ENCODE data around the gene HES4. TPM values are rescaled to one million over a fixed set of nuclear protein-coding genes. Genes with fewer than 3 reads are reported as not detected.

The HES4 gene
- total and polyA plus RNA-seq, 10 of the 15 experiments (the other 5 are each of a cell fraction or from before 2014, with no cell fraction given), result 0.44 to 1.7 (median 0.85) TPM; not detected in 5

DNA sequence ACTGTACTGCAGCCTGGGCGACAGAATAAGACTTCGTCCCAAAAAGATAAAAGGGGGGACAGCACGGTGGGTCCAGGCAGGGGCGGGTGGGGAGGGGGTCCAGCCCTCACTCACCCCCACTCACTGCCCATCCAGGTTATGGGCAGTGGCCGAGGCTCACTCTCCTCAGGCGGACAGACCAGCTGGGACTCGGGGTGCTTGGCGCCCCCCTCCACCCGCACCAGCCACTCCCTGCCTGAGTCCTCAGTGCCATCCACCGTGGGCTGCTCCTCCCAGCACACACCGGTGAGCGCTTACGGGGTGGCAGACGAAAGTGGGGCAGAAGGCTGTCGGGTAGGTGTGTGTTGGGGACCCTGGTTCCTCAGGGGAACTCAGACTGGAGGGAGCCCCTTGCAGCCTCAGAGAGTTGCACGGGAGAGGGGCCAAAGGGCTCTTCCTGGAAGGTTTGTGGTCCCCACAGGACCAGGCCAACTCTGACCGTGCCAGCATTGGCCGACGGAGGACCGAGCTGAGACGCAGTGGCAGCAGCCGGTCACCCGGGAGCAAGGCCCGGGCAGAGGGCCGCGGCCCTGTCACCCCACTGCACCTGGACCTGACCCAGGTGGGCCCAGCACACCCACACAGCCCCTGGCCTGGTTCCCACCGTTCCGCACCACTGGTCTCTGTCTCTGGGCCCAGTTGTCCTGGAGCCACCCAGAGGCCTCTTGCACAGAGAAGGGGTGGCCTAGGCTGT is 27.0 kb downstream of the HES4 start (continued):
- TF ChIP-seq, protein P1, sequence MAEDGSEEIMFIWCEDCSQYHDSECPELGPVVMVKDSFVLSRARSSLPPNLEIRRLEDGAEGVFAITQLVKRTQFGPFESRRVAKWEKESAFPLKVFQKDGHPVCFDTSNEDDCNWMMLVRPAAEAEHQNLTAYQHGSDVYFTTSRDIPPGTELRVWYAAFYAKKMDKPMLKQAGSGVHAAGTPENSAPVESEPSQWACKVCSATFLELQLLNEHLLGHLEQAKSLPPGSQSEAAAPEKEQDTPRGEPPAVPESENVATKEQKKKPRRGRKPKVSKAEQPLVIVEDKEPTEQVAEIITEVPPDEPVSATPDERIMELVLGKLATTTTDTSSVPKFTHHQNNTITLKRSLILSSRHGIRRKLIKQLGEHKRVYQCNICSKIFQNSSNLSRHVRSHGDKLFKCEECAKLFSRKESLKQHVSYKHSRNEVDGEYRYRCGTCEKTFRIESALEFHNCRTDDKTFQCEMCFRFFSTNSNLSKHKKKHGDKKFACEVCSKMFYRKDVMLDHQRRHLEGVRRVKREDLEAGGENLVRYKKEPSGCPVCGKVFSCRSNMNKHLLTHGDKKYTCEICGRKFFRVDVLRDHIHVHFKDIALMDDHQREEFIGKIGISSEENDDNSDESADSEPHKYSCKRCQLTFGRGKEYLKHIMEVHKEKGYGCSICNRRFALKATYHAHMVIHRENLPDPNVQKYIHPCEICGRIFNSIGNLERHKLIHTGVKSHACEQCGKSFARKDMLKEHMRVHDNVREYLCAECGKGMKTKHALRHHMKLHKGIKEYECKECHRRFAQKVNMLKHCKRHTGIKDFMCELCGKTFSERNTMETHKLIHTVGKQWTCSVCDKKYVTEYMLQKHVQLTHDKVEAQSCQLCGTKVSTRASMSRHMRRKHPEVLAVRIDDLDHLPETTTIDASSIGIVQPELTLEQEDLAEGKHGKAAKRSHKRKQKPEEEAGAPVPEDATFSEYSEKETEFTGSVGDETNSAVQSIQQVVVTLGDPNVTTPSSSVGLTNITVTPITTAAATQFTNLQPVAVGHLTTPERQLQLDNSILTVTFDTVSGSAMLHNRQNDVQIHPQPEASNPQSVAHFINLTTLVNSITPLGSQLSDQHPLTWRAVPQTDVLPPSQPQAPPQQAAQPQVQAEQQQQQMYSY (CRISPR knock-in tag; IDR thresholded peaks at IDR 0.05), result no peak
- TF ChIP-seq, protein P2, sequence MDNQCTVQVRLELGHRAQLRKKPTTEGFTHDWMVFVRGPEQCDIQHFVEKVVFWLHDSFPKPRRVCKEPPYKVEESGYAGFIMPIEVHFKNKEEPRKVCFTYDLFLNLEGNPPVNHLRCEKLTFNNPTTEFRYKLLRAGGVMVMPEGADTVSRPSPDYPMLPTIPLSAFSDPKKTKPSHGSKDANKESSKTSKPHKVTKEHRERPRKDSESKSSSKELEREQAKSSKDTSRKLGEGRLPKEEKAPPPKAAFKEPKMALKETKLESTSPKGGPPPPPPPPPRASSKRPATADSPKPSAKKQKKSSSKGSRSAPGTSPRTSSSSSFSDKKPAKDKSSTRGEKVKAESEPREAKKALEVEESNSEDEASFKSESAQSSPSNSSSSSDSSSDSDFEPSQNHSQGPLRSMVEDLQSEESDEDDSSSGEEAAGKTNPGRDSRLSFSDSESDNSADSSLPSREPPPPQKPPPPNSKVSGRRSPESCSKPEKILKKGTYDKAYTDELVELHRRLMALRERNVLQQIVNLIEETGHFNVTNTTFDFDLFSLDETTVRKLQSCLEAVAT (IDR thresholded peaks at IDR 0.05), result no peak

DNA sequence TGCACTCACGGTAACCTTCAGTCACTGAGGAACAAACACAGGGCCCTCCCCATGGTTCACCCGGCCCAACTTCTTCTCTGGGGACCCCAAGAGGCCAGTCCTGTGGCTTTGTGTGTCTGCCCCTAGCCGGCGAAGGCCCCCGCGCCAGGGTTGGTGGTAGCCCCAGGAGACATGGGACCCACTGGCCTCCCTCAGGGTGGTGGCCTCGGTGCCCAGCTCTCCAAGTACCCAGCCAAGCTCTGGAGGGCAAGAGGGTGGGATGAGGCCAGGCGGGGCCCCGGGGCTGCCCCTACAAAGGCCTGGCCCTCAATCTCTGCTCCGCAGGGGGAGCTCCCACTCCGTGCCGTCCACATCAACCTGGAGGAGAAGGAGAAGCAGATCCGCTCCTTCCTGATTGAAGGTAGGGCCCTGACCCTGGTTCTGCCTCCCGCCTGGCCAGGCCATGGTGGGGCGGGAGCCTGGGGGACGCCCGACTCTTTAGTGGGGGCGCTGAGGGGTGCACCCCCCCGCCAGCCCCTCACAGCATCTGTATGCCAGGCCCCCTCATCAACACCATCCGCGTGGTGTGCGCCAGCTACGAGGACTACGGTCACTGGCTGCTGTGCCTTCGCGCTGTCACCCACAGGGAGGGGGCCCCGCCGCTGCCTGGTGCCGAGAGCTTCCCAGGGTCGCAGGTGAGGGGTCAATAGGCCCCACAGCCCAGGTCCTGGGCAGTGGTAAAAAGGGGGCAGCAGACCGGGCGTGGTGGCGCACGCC is 28.0 kb downstream of the HES4 start:
- H4K20me1 ChIP-seq (ENCODE audit: control insufficient read depth, insufficient read depth), result no peaks in the 10 kb centered on the region
- intact Hi-C loops (cut with micrococcal nuclease; ENCODE audit: unreplicated experiment) (no loop called here), in situ Hi-C loops (cut with MboI) (no loop called here)
- H3K4me1 ChIP-seq (ENCODE audit: control insufficient read depth, insufficient read depth, low read length), result no peaks in the 10 kb centered on the region
- no peak overlapping the region for H2AFZ ChIP-seq (ENCODE audit: control insufficient read depth, low read depth, low read length)
- no TSS peak for BruUV-seq (replicated peaks)
- SMC1A ChIA-PET (ENCODE audit: uncharacterized antibody, unreplicated experiment), result no interaction called here
- no peaks in the 10 kb centered on the region for H3K79me2 ChIP-seq (ENCODE audit: control insufficient read depth, insufficient read depth, low read length)
- no peak for TF ChIP-seq TCF7 (IDR thresholded peaks at IDR 0.05; ENCODE audit: borderline replicate concordance)
- TF ChIP-seq IRF4 (IDR thresholded peaks at IDR 0.05; ENCODE audit: low read depth, low read length), result no peak
- no peak overlapping the region for H3K4me2 ChIP-seq (ENCODE audit: control insufficient read depth, insufficient read depth)
- RAD21 ChIA-PET (ENCODE audit: unreplicated experiment), result no interaction called here
- no peaks in the 10 kb centered on the region for H3K9me3 ChIP-seq (replicated peaks; ENCODE audit: control insufficient read depth, insufficient read depth, low read length)
- POLR2A ChIA-PET, result no interaction called here
- FAIRE-seq (no peak), ATAC-seq (no peak), DNase-seq (ENCODE audit: low read depth, low spot score) (no peak)
- no peaks in the 10 kb centered on the region for H3K36me3 ChIP-seq (ENCODE audit: control insufficient read depth in 2 of 2, insufficient read depth in 2 of 2, low read length in 1 of 2)
- WGBS (ENCODE audit: insufficient coverage, insufficient replicate concordance, low lambda C conversion rate, missing lambda C conversion rate), result 63% methylated on average over 29 of the region's 34 CpGs
- H3K27ac ChIP-seq (ENCODE audit: control insufficient read depth, insufficient read depth), result no peak overlapping the region
- H3K4me3 ChIP-seq, result no peak overlapping the region
- H3K27me3 ChIP-seq (replicated peaks in 1 of 2; ENCODE audit: control insufficient read depth in 2 of 2, insufficient read depth in 2 of 2, low read length in 1 of 2), result no peaks in the 10 kb centered on the region
- no peak overlapping the region for H3K9ac ChIP-seq (ENCODE audit: control insufficient read depth, insufficient read depth, low read length)
- CTCF ChIA-PET, result interaction anchor here (1.3 kb wide), 1 partner anchor 92 kb away, joined by 3 read pairs; no protein-coding TSS in a partner anchor

All from GM12878 (cell line).